Activated T-cell treated with anti-CD3 and anti-CD28 coated beads for 24 hours (primary cell): ENCODE measurements around the gene PLEKHM3.
"Not testable (repeated sequence)": the region's sequence is repeated elsewhere in the genome, so short reads cannot be mapped to it uniquely, and the experiment has no call there.

Source experiments
- DNase-seq: peaks from one replicate; pipeline ENCODE4 v3.0.0-alpha.2; 2020; ENCODE audit warnings: low read depth

PLEKHM3 gene

DNA sequence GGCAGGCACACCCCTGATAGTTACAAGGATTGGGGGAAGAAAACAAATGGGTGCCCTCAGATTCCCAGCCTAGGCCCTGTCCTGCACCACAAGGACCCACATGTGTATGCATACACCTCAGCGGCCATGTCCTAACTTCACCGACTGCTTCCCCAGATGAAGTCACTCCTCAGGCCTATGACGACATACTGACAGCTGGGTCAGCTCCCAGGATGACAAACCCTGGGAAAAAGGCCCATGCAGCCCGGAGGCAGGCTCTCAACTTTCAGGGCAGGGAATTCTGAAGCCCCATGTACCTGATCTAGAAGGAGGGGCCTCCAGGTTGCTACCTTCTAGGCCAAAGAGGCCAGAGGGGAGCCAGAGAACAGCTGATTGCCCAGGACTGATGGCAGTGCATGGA is 11.0 kb upstream of the PLEKHM3 start:
- no peak for DNase-seq

- no peak for DNase-seq
Measured at GRCh38 chr2:208034503-208035140, 9.3 kb upstream of the PLEKHM3 start.

- DNase-seq = no peak
Measured at GRCh38 chr2:208033701-208034502, 8.6 kb upstream of the PLEKHM3 start.

DNA sequence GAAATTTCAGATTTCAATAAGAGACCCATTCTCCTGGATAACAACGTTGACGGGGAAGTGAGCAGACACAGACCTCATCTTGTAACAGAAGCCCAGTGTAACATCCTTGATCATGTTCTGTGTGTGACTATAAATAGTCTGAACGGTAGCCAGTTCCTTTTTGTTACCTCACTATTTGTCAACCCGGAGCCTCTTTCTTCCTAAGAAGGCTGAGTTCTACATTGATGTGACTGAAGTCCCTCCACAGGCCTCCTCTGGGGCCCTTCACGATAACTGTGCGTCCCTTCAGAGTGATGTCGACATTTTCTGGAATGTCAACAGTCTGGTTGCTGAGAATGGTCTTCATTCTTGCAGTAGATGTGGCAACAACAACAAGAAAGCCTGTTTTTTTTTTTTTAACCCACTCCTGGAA is 6.3 kb upstream of the PLEKHM3 start:
- DNase-seq = no peak

- peak; percentile 14 for DNase-seq
Measured at GRCh38 chr2:208025814-208026184, 472 bp upstream of the PLEKHM3 start.

GRCh38 chr2:208024091-208024490 is 1.2 kb downstream of the PLEKHM3 start:
- DNase-seq = no peak

DNA sequence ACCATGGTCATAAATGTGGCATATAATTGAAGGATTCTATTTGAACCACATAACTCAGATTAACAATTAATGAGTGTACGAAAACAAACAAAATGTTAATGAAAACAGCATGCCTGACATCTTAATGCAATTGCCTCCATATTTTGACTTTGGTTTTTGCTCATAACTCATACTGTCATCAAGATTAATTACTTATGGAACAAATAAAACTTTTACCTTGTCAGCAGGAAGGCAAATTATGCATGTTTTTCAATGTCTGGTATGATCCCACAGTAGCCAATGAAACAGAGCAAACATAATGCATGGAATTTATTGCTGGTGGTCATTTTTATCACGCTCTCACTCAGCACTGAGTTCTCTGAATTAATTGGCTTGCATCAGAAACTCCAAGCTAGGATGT is 5.1 kb downstream of the PLEKHM3 start:
- no peak for DNase-seq

DNA sequence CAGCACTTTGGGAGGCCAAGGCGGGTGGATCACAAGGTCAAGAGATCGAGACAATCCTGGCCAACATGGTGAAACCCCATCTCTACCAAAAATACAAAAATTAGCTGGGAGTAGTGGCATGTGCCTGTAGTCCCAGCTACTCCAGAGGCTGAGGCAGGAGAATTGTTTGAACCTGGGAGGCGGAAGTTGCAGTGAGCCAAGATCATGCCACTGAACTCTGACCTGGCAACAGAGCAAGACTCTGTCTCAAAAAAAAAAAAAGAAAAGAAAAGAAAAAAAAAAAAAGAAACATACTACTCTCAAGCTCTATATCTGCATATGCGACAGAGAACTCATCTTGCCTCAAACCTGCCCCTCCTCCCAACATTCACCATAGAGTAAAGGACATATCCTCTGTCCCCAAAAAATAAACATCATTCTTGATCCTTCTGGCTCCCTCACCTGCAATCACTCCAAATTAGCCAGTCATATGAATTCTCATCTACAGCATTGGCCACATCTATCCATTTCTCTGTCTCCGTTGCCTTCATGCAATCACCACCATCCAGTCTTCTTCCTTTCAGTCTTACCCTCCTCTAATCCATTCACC is 7.1 kb downstream of the PLEKHM3 start:
- DNase-seq = not testable (repeated sequence)

DNA sequence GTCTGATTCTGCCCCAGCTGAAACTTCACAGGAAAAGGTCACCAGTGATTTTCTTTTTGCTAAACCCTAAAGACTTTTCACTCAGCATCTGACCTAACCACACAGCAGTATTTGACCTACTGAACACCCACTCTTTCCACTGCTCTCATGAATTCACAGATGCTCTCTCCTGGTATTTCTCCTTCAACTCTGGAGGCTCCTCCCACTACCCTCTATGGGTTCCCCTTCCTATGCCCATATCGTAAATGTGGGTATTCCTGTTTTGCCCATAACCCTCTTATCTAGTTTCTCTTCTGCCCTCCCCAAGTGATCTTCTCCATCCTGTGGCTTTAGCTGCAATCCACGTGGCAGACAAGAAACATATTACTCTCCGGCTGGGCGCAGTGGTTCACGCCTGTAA is 7.6 kb downstream of the PLEKHM3 start:
- no peak for DNase-seq

GRCh38 chr2:208015475-208015874 is 9.9 kb downstream of the PLEKHM3 start:
- no peak for DNase-seq

- DNase-seq = no peak
Measured at GRCh38 chr2:208013285-208014178, 11.8 kb downstream of the PLEKHM3 start.

DNA sequence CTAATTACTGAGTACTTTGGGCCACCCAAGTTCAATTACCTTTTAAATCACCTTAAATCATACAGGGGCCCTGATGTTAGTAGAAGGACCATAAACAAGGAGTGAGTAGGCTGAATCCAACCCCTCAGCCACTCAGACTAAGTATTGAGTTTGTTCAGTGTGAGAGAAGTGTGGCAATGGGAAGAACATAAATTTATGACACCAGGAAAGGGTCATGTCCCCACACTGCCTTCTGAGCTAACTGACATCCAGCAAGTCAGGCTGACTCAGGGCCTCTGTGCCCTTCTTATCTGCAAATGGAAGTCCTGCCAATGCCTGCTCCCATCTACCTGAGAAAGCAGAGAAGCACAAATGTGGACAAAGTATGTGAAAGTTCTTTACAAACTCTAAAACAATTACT is 12.9 kb downstream of the PLEKHM3 start:
- DNase-seq = no peak

DNA sequence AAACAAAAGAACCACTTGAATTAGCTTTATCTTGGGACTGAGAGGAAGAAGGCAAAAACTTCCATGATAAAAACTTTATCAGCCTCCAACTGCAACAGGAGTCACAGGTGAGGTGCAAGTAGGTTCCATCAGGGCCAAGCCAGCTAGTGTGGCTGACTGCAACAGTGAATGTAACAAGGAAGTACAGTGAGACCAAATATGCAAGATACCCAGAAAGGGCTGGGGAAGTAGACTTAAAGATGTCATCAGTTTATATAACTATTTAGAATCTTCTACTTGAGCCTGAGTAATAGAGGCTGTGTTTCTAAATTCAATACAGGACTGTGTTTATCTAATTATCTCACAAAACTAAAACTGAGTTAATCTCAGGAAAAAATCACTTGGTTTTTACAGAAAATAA is 14.8 kb downstream of the PLEKHM3 start:
- DNase-seq = no peak

DNA sequence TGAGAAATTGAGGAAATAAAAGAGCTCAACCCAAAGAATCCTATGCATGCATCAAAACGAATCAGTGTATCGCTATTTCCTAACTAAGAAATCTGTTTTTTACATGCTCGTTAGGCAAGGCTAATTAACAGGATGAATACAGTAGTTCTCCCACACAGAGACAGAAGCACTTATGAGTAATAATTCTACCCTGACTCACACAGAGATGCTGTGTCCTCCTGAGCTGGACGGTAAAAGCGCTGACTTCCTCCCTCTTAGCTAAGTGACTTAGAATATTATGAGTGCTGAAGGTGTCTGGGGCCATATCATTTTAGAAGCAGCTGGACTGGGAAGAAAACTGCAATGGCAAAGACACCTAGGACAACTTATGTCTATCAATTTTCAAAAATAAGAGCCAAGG is 18.5 kb downstream of the PLEKHM3 start:
- DNase-seq = no peak

- no peak for DNase-seq
Measured at GRCh38 chr2:208006337-208006736, 19.0 kb downstream of the PLEKHM3 start.

- no peak for DNase-seq
Measured at GRCh38 chr2:208001924-208002323, 23.4 kb downstream of the PLEKHM3 start.

- no peak for DNase-seq
Measured at GRCh38 chr2:208000701-208001395, 24.5 kb downstream of the PLEKHM3 start.

GRCh38 chr2:207996848-207997247 is 28.5 kb downstream of the PLEKHM3 start:
- DNase-seq = no peak

GRCh38 chr2:207995887-207996286 is 29.4 kb downstream of the PLEKHM3 start:
- DNase-seq = no peak

DNA sequence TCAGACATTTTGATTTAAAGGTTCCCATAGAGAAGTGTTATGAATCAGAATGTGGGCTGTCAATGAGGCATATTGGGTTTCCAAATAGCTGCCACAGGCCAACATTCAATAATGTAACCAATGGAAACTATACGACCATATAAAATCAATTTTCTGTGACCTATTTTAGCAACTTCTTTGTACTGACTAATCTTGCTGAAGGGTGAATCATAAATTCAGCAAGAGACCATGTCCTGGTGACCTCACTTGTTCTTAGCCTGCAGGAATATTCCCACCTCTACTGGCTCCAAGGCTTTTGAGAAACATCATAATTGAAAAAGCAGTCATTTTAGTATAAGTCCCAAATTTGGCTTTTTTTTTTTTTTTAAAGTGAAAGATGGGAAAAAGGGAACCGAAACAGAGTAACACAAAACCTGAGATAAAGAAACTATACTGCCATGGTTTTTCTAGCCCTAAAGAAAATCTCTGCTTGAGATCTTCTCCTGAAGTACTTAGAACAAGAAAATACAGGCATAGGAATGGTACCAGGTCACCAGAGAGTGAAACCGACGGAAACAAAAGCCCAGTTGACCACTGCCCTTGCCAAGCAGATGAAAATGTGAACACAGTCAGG is 32.1 kb downstream of the PLEKHM3 start:
- DNase-seq = no peak

DNA sequence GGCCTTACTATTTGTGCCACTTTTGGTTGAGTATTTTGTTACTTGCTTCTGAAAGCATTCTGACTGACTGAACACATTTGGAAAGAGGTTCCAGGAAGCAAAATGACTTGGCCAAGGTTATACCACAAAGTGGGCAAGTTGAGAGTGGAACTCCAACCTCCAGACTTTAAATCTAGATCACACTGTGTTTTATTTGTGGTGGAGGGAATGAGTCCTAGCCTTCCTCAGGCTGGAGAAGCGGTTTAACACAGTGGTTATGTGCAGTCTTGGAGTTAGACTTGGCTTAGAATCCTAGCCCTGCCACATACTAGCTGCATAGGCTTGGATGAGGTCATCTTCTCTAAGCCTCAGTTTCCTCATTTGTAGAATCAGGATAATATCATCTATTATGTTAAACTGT is 33.4 kb downstream of the PLEKHM3 start:
- no peak for DNase-seq
